ENCODE measurements around the gene RAD51B.

- TF ChIP-seq CTCF (conservative IDR thresholded peaks at IDR 0.05; ENCODE audit: low read depth, low read length), result no peak
- TF ChIP-seq EZH2 (IDR thresholded peaks at IDR 0.05; ENCODE audit: borderline replicate concordance, low read depth, low read length, poor library complexity, severe bottlenecking), result no peak
These were observed 888.8 kb downstream of the RAD51B start for GRCh38 chr14:68708343-68708742.

Measured in A673 (cell line).